NCI-H446 (cell line): Measurements from ENCODE around the gene BNC2.

Source experiments
- DNase-seq, 2 experiments: peaks; one replicate each; lab custom pipeline; 2025; lab: John Stamatoyannopoulos, UW

BNC2 gene

GRCh38 chr9:16869131-16869881 is 1.2 kb downstream of the BNC2 start:
- peak in 1 of 2 experiments; percentile 54 for DNase-seq

GRCh38 chr9:16868701-16869100 is 1.8 kb downstream of the BNC2 start:
- no peak for DNase-seq

GRCh38 chr9:16867576-16868311 is 2.7 kb downstream of the BNC2 start:
- DNase-seq: no peak

- DNase-seq: peak in 1 of 2 experiments; percentile 34
Observed at GRCh38 chr9:16866587-16866986, 3.9 kb downstream of the BNC2 start.

- DNase-seq: no peak
Observed at GRCh38 chr9:16864649-16865434, 5.6 kb downstream of the BNC2 start.

- no peak for DNase-seq
Observed at GRCh38 chr9:16848179-16848578, 22.3 kb downstream of the BNC2 start.

GRCh38 chr9:16846986-16847385 is 23.5 kb downstream of the BNC2 start:
- no peak for DNase-seq

GRCh38 chr9:16846367-16846766 is 24.1 kb downstream of the BNC2 start:
- DNase-seq: no peak

- no peak for DNase-seq
Observed at GRCh38 chr9:16834817-16835216, 35.7 kb downstream of the BNC2 start.

- DNase-seq: no peak
Observed at GRCh38 chr9:16833296-16833835, 37.1 kb downstream of the BNC2 start.

GRCh38 chr9:16832101-16832500 is 38.4 kb downstream of the BNC2 start:
- DNase-seq: no peak

- DNase-seq: no peak
Observed at GRCh38 chr9:16830806-16831205, 39.7 kb downstream of the BNC2 start.

GRCh38 chr9:16828340-16829281 is 41.9 kb downstream of the BNC2 start:
- DNase-seq: no peak

GRCh38 chr9:16825971-16826625 is 44.4 kb downstream of the BNC2 start:
- DNase-seq: no peak

- DNase-seq: no peak
Observed at GRCh38 chr9:16825331-16825725, 45.1 kb downstream of the BNC2 start.

GRCh38 chr9:16824545-16825330 is 45.7 kb downstream of the BNC2 start:
- DNase-seq: no peak

- DNase-seq: no peak
Observed at GRCh38 chr9:16823906-16824305, 46.6 kb downstream of the BNC2 start.

- no peak for DNase-seq
Observed at GRCh38 chr9:16821344-16821743, 49.1 kb downstream of the BNC2 start.

GRCh38 chr9:16817514-16817913 is 53.0 kb downstream of the BNC2 start:
- DNase-seq: no peak

GRCh38 chr9:16817002-16817401 is 53.5 kb downstream of the BNC2 start:
- DNase-seq: no peak
